Neural cell (in vitro differentiated cells): ENCODE results near the gene PPP2R5E.

Source experiments
- CTCF ChIP-seq: fragments of 450-650 bp; IDR thresholded peaks from 2 replicates; pipeline ENCODE4 v1.5.1; 2014; ENCODE audit warnings: antibody characterized with exemption, mild to moderate bottlenecking, moderate library complexity; ENCODE audit not compliant: poor library complexity, severe bottlenecking
- EP300 ChIP-seq: fragments of 450-650 bp; conservative IDR thresholded peaks from 2 replicates; pipeline ENCODE4 v1.6.1; 2014; ENCODE audit warnings: antibody characterized with exemption, mild to moderate bottlenecking, moderate library complexity; ENCODE audit not compliant: poor library complexity, severe bottlenecking

- TF ChIP-seq EP300, result no peak
- no peak for TF ChIP-seq CTCF
Measured at GRCh38 chr14:63405715-63406114, 137.5 kb downstream of the PPP2R5E start.
